Liver (tissue), 9 donors: ENCODE measurements around the gene RPP21. TPM values are rescaled to one million over a fixed set of nuclear protein-coding genes. Genes with fewer than 3 reads are reported as not detected.

Experiments used
- DNase-seq: peaks from one replicate; pipeline ENCODE4 v3.0.0-alpha.2; 2017; ENCODE audit warnings: low spot score
- H3K27ac ChIP-seq, 2 donors: one replicate each; pipeline ENCODE4 v1.7.0; 2013; ENCODE audit warnings: inconsistent platforms in 2 of 2, low read length in 2 of 2, control low read depth in 1 of 2, low read depth in 1 of 2, mild to moderate bottlenecking in 1 of 2
- H3K27me3 ChIP-seq, 4 donors: one replicate each; pipeline versions ENCODE4 v1.6.1 to v1.7.0; 2013; ENCODE audit warnings: low read length in 3 of 4, inconsistent platforms in 1 of 4, mild to moderate bottlenecking in 1 of 4, moderate library complexity in 1 of 4; ENCODE audit not compliant: control insufficient read depth in 4 of 4, insufficient read depth in 4 of 4
- H3K36me3 ChIP-seq, 4 donors: one replicate each; pipeline versions ENCODE4 v1.6.1 to v1.7.0; 2013; ENCODE audit warnings: low read length in 3 of 4, mild to moderate bottlenecking in 3 of 4, low read depth in 1 of 4, moderate library complexity in 1 of 4; ENCODE audit not compliant: control insufficient read depth in 4 of 4, insufficient read depth in 3 of 4
- H3K4me1 ChIP-seq, 4 donors: one replicate each; pipeline versions ENCODE4 v1.6.1 to v1.7.0; 2013; ENCODE audit warnings: low read length in 3 of 4, mild to moderate bottlenecking in 3 of 4, moderate library complexity in 1 of 4; ENCODE audit not compliant: control insufficient read depth in 4 of 4, insufficient read depth in 4 of 4
- H3K4me3 ChIP-seq, 3 donors: one replicate each; pipeline versions ENCODE4 v1.6.1 to v1.7.0; 2013; ENCODE audit warnings: low read length in 3 of 3, control low read depth in 1 of 3, low read depth in 1 of 3, mild to moderate bottlenecking in 1 of 3
- H3K9ac ChIP-seq, 2 donors: one replicate each; pipeline ENCODE4 v1.7.0; 2013; ENCODE audit warnings: low read length in 2 of 2, mild to moderate bottlenecking in 2 of 2, moderate library complexity in 2 of 2, control low read depth in 1 of 2, low read depth in 1 of 2
- H3K9me3 ChIP-seq, 4 donors: one replicate each; pipeline versions ENCODE4 v1.6.1 to v1.7.0; 2013; ENCODE audit warnings: low read length in 3 of 4; ENCODE audit not compliant: control insufficient read depth in 4 of 4
- CTCF ChIP-seq: fragments of 150-350 bp; IDR thresholded peaks from 2 replicates; pipeline ENCODE4 v1.5.1; 2017; ENCODE audit warnings: improper control_type of control experiment, low read depth, low read length; ENCODE audit not compliant: missing input control
- FOXA2 ChIP-seq: IDR thresholded peaks from 2 replicates; pipeline ENCODE4 v1.6.1; 2016; ENCODE audit warnings: antibody characterized with exemption
- GABPA ChIP-seq, 2 donors: IDR thresholded peaks in 1 of 2; conservative IDR thresholded peaks in 1 of 2; 2 replicates each; pipeline ENCODE4 v1.6.1; 2016; ENCODE audit warnings: antibody characterized with exemption in 2 of 2, mild to moderate bottlenecking in 1 of 2, moderate library complexity in 1 of 2
- HNF4A ChIP-seq, 2 donors: conservative IDR thresholded peaks; 2 replicates each; pipeline ENCODE4 v1.6.1; 2016; ENCODE audit warnings: antibody characterized with exemption in 2 of 2, mild to moderate bottlenecking in 2 of 2
- HNF4G ChIP-seq: IDR thresholded peaks from 2 replicates; pipeline ENCODE4 v1.6.1; 2016; ENCODE audit warnings: antibody characterized with exemption
- JUND ChIP-seq, 2 donors: IDR thresholded peaks; 2 replicates each; pipeline ENCODE4 v1.6.1; 2016; ENCODE audit warnings: antibody characterized with exemption in 2 of 2
- NR2F2 ChIP-seq: IDR thresholded peaks from 2 replicates; pipeline ENCODE4 v1.6.1; 2016; ENCODE audit warnings: antibody characterized with exemption
- RAD21 ChIP-seq, 2 donors: IDR thresholded peaks; 2 replicates each; pipeline ENCODE4 v1.6.1; 2016; ENCODE audit warnings: antibody characterized with exemption in 2 of 2, mild to moderate bottlenecking in 2 of 2
- REST ChIP-seq: IDR thresholded peaks from 2 replicates; pipeline ENCODE4 v1.6.1; 2016; ENCODE audit warnings: antibody characterized with exemption, mild to moderate bottlenecking
- RXRA ChIP-seq, 2 donors: IDR thresholded peaks; 2 replicates each; pipeline ENCODE4 v1.6.1; 2017 to 2018; ENCODE audit warnings: antibody characterized with exemption in 2 of 2, mild to moderate bottlenecking in 1 of 2
- SP1 ChIP-seq: IDR thresholded peaks from 2 replicates; pipeline ENCODE4 v1.6.1; 2018; ENCODE audit warnings: antibody characterized with exemption, mild to moderate bottlenecking
- TAF1 ChIP-seq: conservative IDR thresholded peaks from 2 replicates; pipeline ENCODE4 v1.6.1; 2016; ENCODE audit warnings: antibody characterized with exemption, mild to moderate bottlenecking
- ZBTB33 ChIP-seq: IDR thresholded peaks from 2 replicates; pipeline ENCODE4 v1.6.1; 2016; ENCODE audit warnings: antibody characterized with exemption
- WGBS: extraction: QIAGEN DNeasy Blood & Tissue Kit; methylation state at CpG from one replicate; pipeline ENCODE4 v1.1.7; 2013; 5-methylcytosine and 5-hydroxymethylcytosine counted together
- polyA plus RNA-seq, 2 donors: library from polyadenylated mRNA; stranded (reverse) in 1 of 2; unstranded in 1 of 2; fragments of 200-250 nt in 1 of 2; fragments of >200 nt in 1 of 2; fragmentation: Nextera tagmentation in 1 of 2; extraction: Ambion mirVana in 1 of 2; gene quantifications; one replicate each; pipeline versions ENCODE4 v1.2.1 to v1.2.3, GENCODE V29; 2013 to 2015
- total RNA-seq, 2 donors: library from RNA; depleted of rRNA; stranded (reverse); fragments of >200 nt; gene quantifications; one replicate each; pipeline ENCODE4 v1.2.3, GENCODE V29; 2014
- TF ChIP-seq, protein P1 (sequence below): IDR thresholded peaks from 2 replicates; pipeline ENCODE4 v1.6.1; 2016; ENCODE audit warnings: antibody characterized with exemption
- donor health status: healthy.
- donor health status: healthy.
- donor health status: healthy.
- donor health status: healthy.
- donor health status: healthy.

Gene RPP21
- total and polyA plus RNA-seq, 4 donors = 9.3 to 32.9 (median 21.0) TPM

DNA sequence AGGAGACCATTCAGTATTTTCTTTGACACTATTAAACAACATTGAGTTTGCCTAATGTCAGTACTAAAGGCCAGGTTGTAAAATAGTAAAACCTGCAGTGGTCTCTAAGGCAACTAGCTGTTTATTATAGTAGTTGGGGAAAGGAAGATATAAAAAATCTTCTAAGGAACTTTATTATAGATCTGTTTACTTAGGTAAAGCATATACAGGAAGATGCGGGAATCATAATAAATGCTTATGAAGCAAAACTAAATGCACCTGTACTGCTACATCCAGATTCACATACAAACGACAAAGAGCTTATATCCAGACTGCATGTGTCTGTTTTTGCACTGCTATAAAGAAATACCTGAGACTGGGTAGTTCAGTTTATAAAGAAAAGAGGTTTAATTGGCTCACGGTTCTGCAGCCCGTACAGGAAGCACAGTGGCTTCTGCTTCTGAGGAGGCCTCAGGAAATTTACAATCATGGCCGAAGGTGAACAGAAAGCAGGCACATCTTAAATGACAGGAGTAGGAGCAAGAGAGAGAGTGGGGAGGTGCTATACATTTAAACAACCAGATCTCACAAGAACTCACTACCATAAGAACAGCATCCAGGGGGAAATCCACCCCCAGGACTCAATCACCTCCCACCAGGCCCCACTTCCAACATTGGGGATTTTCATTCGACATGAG is 26.9 kb upstream of the RPP21 start:
- Histone ChIP-seq H3K4me1 (peaks cover 0 to 4% (median 0%) of the 10 kb centered on the region in 4 donors), H3K36me3 (peaks cover 5 to 8% (median 6%) of the 10 kb centered on the region in 4 donors), H3K9ac (no peak overlapping the region), H3K27me3 (no peaks in the 10 kb centered on the region), H3K9me3 (no peaks in the 10 kb centered on the region), H3K27ac (no peak overlapping the region), H3K4me3 (no peak overlapping the region)
- DNase-seq = no peak
- 87% methylated on average over 6 of the region's 6 CpGs for WGBS
- no peak for TF ChIP-seq FOXA2
- no peak for TF ChIP-seq CTCF
- no peak for TF ChIP-seq RXRA (IDR thresholded peaks at IDR 0.05)
- TF ChIP-seq ZBTB33 = no peak
- TF ChIP-seq NR2F2 = no peak
- TF ChIP-seq JUND (IDR thresholded peaks at IDR 0.05) = no peak
- no peak for TF ChIP-seq RAD21 (IDR thresholded peaks at IDR 0.05)
- no peak for TF ChIP-seq HNF4A (conservative IDR thresholded peaks at IDR 0.05)
- no peak for TF ChIP-seq REST
- TF ChIP-seq TAF1 = no peak
- TF ChIP-seq, protein P1, sequence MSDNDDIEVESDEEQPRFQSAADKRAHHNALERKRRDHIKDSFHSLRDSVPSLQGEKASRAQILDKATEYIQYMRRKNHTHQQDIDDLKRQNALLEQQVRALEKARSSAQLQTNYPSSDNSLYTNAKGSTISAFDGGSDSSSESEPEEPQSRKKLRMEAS = no peak
- no peak for TF ChIP-seq GABPA (IDR thresholded peaks at IDR 0.05 in 1 of 2, conservative IDR thresholded peaks at IDR 0.05 in 1 of 2)
- no peak for TF ChIP-seq SP1
- TF ChIP-seq HNF4G = no peak
